ENCODE data around the gene PHYH.

PHYH gene

DNA sequence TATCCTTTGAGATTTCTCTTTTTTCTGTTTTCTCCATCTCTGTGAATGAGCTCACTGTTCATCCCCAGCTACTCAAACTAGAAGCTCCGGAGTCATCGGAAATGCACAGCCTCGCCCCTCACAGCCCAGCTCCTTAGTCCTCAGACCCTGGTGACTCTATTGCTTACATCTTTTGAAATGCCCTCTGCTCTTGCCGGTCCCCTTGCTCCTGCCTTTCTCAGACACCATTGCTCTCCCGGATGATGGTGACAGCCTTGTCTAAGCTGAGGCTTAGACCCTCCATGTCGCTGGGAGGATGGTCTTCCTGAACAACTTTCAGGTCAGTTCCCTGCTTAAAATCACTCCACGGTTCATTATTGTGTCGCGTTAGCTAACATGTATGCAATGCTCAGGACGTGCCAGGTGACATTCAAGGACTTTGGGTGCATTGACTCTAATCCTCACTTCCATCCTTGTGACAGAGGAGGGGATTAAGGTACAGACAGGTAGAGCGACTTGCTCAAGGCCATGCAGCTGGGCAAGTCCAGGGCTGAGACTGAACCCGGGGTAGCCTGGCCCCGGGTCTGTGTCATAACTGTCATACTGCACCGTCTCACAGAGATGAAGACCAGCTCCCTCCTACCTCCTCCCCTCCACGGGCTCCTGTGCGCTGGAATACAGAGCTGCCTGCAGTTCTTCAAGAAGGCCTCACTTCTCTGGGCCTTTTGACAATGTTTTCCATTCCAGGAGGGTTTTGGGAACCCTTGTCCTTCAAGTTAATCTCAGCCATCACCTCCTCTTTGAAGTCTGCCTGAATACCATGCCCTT is 61.4 kb downstream of the PHYH start:
- TF ChIP-seq CTCF (IDR thresholded peaks at IDR 0.05), result no peak

- TF ChIP-seq CTCF (IDR thresholded peaks at IDR 0.05), result no peak
Measured at GRCh38 chr10:13236638-13237037, 63.2 kb downstream of the PHYH start.

DNA sequence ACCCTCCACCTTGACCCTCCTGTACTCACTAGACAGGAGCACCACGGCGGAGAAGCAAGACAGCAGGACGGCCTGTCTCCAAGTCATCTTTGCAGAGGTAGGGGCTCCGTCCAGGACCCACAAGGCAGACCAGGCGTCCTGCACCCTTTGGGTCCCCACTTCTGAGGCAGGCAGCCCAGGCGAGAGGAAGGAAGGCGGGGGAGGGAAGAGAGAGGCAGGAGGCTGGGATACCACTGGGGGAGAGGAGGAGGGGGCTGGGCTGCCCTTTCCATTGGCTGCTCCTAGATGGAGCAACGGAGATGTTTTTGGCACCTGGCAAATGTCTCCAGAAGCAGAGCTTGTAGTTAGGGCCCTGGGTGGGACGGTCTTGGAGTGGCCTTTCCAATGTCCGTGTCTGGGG is 65.7 kb downstream of the PHYH start, which contains the start of gene UCMA:
UCMA (minus strand) TSS at position 203 of the 400 bp plus-strand sequence; CDS start at position 87, 116 bp downstream.
- TF ChIP-seq CTCF (IDR thresholded peaks at IDR 0.05), result no peak

DNA sequence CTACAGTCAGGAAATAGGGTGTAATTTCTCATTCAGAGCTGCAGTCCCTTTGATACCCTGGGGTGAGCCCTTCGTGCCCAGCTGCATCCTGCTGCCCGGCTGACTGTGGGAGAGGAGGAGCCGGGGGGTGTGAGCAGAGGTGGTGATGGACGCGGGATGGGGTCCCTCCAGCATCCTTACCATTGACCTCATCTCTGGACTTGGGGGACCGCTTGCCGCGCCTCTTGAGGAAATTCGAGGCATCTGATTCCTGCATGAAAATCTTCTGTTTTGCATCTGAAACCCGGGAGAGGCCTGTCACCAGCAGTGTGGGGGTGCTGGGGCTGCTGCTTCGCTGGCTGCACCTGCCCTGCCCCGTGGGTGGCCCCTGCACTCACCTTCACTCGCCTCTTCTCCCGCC is 66.5 kb downstream of the PHYH start:
- TF ChIP-seq CTCF (IDR thresholded peaks at IDR 0.05), result no peak

- no peak for TF ChIP-seq CTCF (IDR thresholded peaks at IDR 0.05)
Measured at GRCh38 chr10:13231808-13232207, 68.1 kb downstream of the PHYH start.

DNA sequence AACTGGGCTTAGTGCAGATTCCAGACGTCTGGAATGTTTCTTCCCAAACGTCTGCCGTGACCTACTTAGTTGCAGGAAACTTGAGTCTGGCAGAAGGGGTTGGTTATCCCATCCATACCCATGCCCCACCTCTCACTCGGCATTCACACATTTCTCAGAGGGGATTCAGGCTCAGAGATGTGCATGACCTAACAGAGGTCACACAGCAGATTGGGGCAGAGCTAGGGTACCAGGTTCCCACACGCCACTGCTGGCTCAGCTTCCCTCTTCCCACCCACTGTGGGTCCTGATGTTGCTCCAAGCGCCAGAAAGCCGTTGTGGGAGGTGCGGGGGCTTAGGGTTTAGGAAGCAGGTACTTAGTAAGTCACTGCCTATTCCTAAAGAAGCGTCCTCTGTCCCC is 68.7 kb downstream of the PHYH start:
- TF ChIP-seq CTCF (IDR thresholded peaks at IDR 0.05), result no peak

All from LNCAP (cell line).